Bone marrow (tissue), 2 donors: ENCODE data around the gene TMEM9.
"Not testable (repeated sequence)": the region's sequence is repeated elsewhere in the genome, so short reads cannot be mapped to it uniquely, and the experiment has no call there.

Experiments used
- DNase-seq, 2 donors: peaks; one replicate each; lab custom pipeline; 2025; lab: John Stamatoyannopoulos, UW

TMEM9 gene

DNA sequence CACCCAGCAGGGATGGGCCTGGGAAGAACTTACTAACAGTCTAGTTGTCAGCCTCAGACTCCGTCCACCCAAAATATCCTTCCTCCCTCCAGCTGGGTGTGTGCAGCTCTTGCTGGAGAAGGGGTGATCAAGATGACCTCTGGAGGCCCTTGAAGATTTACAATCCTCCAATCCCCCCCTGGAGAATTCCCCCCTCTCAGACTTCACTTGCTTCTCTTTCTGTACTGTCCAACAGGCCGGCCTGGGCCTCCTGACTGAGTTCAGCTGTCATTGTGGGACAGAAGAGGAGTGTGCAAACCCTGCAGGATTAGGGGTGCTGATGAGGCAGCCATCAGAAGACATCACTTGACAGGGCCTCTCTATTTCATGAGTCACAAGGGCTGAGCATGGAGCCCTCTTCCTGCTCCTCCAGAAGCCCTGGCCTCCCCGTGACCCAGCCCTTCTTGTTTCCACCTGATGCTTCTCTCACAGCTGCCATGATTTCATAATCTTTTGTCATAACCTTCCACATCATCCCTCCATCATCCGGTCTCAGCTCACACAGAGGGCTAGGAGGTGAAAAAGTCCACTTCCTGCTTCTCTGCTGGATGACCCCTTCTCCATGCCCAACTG lies 18.8 kb upstream of the TMEM9 start:
- DNase-seq = no peak

- DNase-seq = no peak
These were observed 18.1 kb upstream of the TMEM9 start for GRCh38 chr1:201172326-201172725.

DNA sequence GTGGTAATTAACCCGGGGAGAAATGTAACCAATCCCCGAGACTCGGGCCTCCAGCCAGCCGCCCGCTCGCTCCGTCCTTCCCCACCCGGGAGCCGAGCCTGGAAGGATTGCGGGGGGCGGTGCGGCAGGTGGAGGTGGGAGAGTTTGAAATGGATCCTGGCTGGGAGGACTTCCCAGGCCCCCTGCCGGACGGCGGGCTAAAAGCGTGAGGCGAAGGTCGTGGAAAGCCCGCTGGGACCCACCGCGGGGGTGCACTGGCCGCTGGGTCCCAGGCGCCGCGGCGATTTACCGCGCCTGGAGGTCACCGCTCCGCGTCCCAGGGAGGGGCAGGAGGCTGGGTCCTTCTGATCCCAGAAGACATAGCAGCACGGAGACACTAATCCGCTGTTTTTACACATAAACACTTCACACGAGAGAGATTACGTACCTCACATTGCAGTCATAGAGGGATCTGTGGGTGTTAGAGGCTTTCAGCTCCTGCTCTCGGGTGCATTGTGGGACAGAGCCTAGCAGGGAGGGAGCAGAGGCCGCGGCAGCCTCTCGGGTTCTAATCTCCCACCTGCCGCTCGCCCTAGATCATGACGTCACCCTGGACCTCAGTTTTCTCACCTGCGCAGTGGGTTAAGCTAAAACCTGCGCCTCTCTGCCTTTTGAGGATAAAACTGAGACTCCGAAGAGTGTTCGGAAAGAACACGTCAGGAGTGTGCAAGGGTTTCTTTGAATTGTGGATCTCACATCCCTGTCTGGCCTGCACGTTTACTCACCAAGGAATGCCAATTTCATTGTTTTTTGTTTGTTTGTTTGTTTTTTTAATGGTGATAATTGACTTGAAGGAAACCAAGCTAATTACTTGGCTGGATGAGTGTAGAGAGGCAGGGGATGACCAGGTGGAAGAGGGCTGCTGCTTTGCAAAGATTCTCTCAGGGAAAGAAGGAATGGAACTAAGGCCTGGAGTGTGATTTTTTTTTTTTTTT lies 17.1 kb upstream of the TMEM9 start:
- peak in 1 of 2 donors; percentile 45 for DNase-seq

GRCh38 chr1:201170533-201171062 lies 16.3 kb upstream of the TMEM9 start:
- DNase-seq = peak in 1 of 2 donors; percentile 62

GRCh38 chr1:201169971-201170532 lies 15.8 kb upstream of the TMEM9 start:
- no peak for DNase-seq

DNA sequence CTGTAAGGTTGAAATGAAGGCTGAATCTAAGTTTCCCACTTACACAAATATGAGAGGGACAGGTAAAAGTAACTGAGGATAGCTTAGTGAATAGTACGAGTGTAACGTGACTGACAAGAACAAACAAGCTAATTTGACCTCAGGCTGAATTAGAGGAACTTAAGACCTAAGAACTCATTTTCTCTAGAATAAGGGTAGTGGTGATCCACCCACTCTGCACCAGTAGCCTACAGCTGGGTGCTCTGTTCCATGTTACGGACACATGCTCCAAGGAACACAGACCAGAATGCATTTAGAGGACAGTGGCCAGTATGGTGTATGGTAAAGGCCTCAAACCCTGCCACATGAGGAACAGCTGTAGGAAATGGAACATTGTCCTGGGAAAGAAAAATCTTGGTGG lies 14.9 kb upstream of the TMEM9 start:
- DNase-seq = no peak

DNA sequence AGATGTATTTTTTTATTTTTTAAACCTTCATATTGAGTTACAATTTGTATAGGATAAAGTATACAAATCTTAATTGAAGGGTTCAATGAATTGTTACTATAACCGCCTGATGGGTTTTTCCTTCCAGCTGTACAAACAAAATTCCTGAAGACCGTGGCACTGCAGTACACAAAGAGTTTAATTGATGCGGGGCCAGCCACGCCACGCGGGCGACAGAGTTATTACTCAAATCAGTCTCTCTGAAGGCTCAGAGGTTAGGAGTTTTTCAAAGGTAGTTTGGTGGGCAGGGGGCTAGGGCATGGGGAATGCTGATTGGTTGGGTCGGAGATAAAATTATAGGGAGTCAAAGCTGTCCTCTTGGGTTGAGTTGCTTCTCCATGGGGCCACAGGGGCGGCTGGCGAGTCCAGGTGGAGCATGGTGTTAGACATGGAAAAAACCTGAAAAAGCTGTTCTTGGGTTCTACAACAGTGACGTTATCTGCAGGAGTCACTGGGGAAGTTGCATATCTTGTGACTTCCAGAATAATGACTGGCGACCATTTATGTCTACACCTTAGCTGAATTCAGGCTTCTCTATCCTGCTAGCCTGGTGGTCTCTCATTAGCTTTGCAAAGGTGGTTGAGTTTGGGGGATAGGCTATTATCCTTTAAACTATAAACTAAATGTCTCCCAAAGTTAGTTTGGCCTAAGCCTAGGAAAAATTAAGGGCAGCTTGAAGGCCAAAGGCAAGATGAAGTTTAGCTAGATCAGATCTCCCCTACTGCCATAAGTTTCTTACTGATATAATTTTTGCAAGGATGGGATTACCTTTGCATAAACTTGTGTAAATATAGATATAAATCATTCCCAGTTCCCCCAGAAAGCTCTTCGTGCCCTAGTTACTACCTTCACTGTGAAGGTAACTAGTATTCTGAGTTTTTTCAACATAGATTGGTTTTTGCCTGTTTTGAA lies 13.0 kb upstream of the TMEM9 start:
- no peak for DNase-seq

- no peak for DNase-seq
These were observed 10.4 kb upstream of the TMEM9 start for GRCh38 chr1:201164645-201165044.

DNA sequence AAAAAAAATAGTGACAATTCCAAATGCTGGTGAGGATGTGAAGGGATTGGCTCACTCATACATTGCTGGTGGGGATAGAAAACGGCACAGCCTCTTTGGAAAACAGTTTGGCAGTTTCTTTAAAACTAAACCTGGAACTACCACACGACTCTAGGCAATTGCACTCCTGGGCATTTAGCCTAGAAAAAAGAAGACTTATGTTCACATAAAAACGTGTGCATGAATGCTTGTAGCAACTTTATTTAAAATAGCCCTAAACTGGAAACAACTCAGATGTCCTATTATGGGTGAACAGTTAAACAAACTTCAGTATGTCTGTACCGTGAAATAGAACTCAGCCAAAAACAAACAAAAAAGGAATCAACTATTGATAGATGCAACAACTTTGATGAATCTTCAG lies 9.4 kb upstream of the TMEM9 start:
- no peak for DNase-seq

GRCh38 chr1:201163036-201163435 lies 8.8 kb upstream of the TMEM9 start:
- DNase-seq = not testable (repeated sequence)

DNA sequence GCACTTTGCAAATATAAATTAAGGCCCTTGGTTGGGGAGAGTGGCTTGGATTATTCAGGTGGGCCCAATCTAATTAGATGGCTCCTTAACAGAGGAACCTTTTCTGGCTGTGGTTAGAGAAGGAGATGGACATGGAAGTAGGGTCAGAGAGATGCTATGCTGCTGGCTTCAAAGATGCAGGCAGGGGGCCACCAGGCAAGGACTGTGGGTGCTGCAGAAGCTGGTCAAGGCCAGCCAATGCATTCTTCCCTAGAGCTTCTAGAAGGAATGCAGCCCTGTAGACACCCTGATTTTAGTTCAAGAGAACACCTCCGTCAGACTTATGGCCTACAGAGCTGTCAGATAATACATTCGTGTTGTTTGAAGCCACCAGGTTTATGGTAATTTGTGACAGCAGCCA lies 3.7 kb upstream of the TMEM9 start:
- DNase-seq = no peak

GRCh38 chr1:201156819-201157218 lies 2.5 kb upstream of the TMEM9 start:
- DNase-seq = no peak

- DNase-seq = no peak
These were observed 2.1 kb upstream of the TMEM9 start for GRCh38 chr1:201156346-201156745.

GRCh38 chr1:201155354-201155753 lies 1.1 kb upstream of the TMEM9 start:
- DNase-seq = no peak

GRCh38 chr1:201153474-201154388 lies 543 bp downstream of the TMEM9 start:
- no peak for DNase-seq

GRCh38 chr1:201149400-201149799 lies 4.9 kb downstream of the TMEM9 start:
- no peak for DNase-seq

GRCh38 chr1:201147396-201148015 lies 6.8 kb downstream of the TMEM9 start:
- no peak for DNase-seq

DNA sequence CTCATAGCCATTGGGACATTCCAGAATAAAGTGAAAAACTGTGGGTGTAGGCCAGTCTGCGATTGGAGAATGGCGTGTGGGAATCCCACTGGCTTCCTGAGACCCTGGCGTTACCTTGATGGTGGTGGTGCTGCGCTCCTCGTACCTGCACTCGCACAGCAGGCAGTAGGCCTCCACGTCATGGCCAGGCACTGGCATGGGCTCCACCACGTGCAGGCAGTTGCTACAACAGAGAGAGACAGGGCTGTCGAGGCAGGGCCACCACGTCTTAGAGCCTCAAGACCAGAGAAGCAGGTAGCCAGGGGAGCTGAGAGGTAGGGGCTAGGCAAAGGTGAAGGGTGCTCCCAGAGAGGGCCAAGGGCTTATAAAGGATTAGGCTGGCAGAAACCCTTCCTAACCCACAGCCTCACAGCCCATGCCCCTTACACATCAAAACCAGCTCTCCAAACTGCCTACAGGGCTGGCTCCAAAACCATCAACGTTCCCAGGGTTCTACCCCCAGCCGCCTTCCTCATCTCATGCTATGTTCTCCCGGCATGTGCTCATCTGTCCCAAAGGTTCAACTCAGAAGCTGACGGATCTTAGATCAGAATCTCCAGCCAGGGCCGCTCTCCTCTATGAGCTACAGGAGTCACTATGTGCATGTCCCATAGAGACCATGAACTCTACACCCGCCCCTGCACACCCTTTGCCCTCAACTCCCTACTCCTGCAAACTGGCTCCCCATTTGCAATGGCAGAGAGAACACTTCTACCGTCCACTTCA lies 7.5 kb downstream of the TMEM9 start:
- no peak for DNase-seq

DNA sequence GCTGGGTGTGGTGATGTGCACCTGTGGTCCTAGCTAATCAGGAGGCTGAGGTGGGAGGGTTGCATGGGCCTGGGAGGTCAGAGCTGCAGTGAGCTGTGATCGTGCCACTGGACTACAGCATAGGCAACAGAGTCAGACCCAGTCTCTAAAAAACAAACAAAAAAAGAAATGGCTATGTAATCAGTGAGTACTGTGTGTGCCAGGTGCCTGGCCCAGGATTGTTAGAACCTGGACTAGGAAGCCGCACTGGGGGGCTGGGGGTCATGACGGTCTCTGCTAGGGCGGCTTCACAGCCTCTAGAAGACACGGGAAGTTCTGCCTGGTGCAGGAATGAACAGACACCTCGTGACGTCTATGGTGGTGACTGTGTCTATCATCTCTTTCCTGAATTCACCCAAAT lies 8.5 kb downstream of the TMEM9 start:
- no peak for DNase-seq
